Sigmoid colon (tissue), 4 donors: Measurements from ENCODE around the gene SLC12A9.

Source experiments
- CTCF ChIP-seq, 4 experiments: fragments of 450-650 bp in 3 of 4; fragments of 200-600 bp in 1 of 4; IDR thresholded peaks; one replicate each; pipeline ENCODE4 v1.5.1; 2016 to 2019; ENCODE audit warnings: antibody characterized with exemption in 4 of 4, mild to moderate bottlenecking in 3 of 4, moderate library complexity in 2 of 4
- EP300 ChIP-seq, 4 donors: sonication (generic); formaldehyde crosslinking; IDR thresholded peaks; one replicate each; pipeline ENCODE4 v1.6.1; 2017; ENCODE audit warnings: antibody characterized with exemption in 4 of 4
- POLR2A ChIP-seq, 2 donors: fragments of 450-650 bp; IDR thresholded peaks; one replicate each; pipeline ENCODE4 v1.6.1; 2016; ENCODE audit warnings: antibody characterized with exemption in 2 of 2, mild to moderate bottlenecking in 2 of 2, moderate library complexity in 2 of 2
- POLR2AphosphoS5 ChIP-seq, 4 donors: sonication (generic); formaldehyde crosslinking; IDR thresholded peaks; one replicate each; pipeline ENCODE4 v1.6.1; 2017; ENCODE audit warnings: antibody characterized with exemption in 4 of 4

- TF ChIP-seq CTCF (IDR thresholded peaks at IDR 0.05) (no peak), POLR2A (IDR thresholded peaks at IDR 0.05) (no peak), POLR2AphosphoS5 (IDR thresholded peaks at IDR 0.05) (no peak), EP300 (IDR thresholded peaks at IDR 0.05) (no peak)
These were observed 40.1 kb downstream of the SLC12A9 start for GRCh38 chr7:100892364-100893317.
